Measurements from ENCODE around the gene SP3.

The SP3 gene

DNA sequence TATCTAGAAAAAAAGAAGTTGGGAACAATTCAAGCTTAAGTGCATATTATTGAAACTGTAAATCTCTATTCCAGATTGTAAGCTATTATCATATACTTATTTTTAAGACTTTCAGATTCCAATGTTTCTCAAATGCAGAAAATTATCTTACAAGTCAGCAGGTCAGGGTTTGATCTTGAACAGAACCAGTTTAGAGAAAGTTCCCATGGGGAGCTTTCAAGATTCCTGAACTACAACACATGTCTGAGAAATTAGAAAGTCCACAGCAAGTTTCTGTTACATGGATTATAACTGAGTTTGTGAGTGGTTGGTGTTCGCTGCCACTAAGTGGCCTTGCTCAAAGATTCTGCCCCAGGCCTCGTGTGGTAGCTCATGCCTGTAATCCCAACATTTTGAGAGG is 31.6 kb upstream of the SP3 start:
- no peak for DNase-seq

- no peak for DNase-seq
These were observed 28.3 kb upstream of the SP3 start for GRCh38 chr2:173993459-173993858.

- no peak for DNase-seq
These were observed 26.8 kb upstream of the SP3 start for GRCh38 chr2:173991856-173992588.

GRCh38 chr2:173990970-173991819 is 26.0 kb upstream of the SP3 start:
- DNase-seq, result peak; percentile 8

DNA sequence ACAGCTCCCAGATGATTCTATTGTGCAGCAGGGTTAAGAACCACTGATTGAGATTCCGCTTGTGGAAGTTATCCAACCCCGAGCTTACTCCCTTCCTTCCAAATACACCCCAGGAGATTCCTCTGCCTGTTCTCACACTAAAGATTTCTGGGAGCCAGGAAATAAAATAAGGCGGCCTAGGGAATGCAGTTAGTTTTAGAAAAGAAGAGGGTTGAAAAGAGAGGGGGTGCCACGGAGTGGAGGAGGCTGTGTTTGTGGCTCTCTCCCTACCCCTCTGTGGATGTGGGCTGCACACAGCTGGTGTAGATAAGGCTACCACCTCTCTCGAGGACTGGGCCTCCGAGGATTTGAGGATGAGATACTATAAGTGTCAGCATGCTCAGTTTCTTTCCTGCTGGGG is 25.1 kb upstream of the SP3 start:
- DNase-seq, result no peak

DNA sequence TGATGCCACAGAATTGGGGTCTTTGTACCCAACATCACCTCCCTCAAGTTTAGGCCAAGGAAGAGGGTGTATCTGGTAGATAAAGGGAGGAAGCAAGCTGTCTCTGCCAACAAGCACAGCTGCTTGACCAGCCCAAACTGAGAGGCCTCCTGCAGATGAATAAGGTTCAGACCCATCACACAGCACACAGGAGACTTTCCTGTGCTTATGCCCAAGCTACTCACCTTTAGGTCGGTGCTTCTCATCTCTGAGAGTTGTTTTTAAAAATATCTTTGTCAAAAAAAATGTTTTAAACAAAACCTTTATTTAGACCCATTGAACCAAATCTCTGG is 24.7 kb upstream of the SP3 start:
- DNase-seq, result no peak

DNA sequence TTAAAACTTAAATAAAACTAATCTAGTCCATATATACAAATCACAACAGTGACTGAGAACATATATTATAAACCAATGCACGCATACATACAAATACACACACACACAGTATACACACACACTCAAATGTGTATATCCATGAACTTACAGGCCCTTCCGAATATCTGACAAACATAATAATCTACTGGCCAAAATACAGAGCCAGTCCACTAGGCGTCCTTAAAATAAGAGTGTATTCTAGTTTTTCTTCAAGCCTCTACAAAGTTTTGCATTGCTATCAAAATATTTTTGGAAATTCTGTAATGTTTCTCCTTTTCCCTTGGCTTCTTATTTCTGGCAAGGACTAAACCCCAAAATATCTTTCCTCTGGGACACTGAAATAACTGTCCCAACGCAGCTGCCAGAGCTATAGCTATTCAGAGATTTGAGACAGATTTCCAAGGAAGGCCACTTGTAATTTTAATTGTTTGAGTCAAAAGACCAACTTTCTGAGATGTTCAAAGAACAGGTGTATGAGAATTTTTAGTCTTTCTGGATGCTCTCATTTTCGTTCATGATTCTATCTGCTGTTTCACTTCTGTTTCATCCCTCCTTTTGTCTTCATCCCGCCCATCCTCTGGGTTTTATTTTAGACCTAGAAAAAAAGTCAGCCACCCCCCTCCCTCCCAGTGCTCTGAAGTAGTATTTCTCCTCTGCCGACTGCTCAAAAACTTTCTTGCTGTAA is 24.1 kb upstream of the SP3 start:
- DNase-seq, result no peak

GRCh38 chr2:173986805-173987204 is 21.6 kb upstream of the SP3 start:
- DNase-seq, result no peak

GRCh38 chr2:173985605-173985992 is 20.4 kb upstream of the SP3 start:
- no peak for DNase-seq

DNA sequence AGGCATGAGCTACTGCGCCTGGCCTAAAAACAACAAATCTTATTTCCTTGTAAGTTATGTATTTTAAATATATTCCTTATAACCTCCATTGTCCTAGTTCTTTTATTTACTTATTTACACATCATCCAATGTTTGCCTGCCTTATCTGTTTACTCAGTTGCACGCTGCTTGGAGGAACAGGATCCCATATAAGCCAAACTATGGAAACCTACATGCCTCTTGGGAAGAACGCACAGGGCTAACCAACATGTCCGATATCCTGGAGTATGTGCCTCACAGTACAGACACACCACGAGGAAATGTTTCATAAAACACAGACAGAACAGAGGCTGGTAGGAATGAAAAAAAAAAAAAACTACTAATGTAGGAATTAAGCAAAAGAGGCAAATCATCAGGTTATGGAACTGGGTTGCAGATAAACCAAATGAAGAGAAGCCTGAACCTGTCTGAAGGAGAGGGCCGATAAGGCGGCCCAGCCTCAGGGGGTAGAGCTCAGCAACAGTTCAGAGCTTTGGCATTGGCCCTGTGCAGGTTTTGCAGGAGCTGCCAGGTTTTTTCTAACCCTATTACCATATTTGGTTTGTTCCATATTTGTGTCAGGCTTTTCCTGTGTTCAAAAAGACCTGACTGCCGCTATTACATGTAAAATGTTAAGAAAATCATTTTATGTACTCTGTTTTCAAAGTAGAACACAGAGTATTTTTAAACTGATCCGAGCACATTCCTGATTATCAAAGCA is 19.9 kb upstream of the SP3 start:
- DNase-seq, result no peak

GRCh38 chr2:173983391-173983871 is 18.3 kb upstream of the SP3 start:
- DNase-seq, result peak; percentile 50

DNA sequence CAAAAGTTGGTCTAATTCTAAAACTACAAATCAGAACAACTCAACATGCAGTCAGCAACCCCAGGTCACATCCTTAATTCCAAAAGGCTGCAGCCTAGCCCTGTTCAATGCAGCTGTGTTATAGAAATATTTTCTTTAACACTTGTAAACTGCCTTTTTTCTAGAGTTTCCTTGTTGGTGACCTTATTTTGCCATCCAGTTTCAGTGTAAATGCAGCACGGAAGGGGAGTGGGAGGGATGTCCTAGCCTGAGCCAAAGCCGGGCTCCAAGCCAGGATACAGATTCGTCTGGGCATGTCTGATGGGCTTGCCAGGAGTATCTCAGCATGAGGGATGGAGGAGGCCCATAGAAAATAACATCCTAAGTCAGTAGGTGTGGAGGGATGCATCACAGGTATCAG is 17.7 kb upstream of the SP3 start:
- peak; percentile 89 for DNase-seq

GRCh38 chr2:173982182-173982714 is 17.1 kb upstream of the SP3 start:
- DNase-seq, result no peak

GRCh38 chr2:173981520-173981919 is 16.3 kb upstream of the SP3 start:
- DNase-seq, result no peak

DNA sequence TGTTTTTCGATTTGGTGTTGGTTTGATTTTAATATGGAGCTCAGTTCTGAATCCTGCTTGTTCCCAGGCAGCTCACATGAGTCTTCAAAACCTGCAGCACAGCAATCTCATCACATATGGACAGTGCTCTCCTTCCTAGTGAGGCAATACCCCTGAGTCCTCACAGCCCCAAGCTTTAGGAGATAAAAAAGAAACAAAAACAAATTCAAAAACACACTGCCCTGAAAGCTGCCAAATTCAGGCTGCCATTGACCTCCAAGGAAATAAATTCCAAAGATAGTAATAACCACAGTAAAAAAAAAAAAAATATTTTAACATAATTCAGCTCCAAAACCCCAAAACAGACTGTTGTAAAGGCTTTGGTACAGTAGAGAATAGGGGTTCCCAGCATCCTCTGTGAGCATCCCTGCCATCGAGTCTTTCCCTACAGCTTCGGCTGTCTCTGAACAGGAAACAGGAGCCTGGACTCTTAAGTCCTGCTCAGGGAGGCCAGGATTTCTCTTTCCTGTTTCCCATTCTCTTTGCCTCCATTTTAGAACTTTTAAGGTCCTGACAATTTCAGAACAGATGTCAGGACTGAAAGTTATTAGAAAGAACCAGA is 14.7 kb upstream of the SP3 start:
- DNase-seq, result no peak

DNA sequence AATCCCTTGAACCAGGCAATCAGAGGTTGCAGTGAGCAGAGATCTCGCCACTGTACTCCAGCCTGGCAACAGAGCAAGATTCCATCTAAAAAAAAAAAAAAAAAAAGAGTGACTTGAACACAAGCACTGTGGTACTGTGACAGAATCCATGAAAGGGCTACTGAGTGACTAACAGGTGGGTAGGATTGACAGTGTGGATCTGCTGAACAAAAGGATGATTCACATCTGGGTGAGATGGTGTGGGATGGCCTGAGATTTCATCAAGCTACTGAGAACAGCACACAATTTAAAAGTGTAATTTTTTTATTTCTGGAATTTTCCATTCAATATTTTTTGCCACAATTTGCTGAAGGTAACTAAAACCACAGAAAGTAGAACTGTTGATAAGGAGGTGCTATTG is 13.3 kb upstream of the SP3 start:
- DNase-seq, result no peak

GRCh38 chr2:173972636-173973035 is 7.5 kb upstream of the SP3 start:
- DNase-seq, result no peak

- DNase-seq, result no peak
These were observed 7.0 kb upstream of the SP3 start for GRCh38 chr2:173972165-173972564.

DNA sequence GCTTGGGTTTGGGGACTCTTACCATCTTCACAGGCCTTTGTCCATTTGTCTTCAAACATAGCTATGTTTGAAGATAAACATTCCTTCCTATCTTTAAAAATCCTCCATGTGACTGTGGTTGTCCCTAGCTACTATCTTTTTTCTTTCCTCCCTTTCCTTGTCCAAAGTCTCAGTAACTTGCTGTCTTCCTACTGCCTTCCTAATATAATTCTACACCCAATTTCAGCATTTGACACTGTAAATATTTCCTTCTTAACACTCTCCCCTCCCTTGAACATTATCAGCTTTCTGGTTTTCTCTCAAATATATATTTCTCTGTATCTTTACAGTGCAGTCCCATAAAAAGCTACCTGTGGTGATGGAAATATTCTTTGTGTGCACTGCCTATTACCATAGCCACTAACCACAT is 5.3 kb upstream of the SP3 start:
- no peak for DNase-seq

DNA sequence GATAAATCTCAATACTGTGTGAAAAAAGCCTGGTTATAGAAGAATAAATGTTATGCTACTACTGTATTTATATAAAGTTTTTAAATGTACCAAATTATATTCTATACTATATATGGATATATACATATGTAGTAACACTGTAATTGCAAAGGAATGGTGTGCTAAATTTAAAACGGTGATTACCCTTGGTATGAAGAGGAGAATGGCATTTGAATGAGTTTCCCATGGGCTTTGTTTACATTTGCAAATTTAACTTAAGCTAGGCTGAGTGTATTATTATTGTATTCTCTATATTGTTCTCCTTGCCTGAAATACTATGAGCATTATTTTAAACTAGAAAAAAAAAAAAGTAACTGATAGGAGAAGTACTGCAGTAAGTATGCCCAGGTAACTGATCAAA is 4.7 kb upstream of the SP3 start:
- DNase-seq, result no peak

DNA sequence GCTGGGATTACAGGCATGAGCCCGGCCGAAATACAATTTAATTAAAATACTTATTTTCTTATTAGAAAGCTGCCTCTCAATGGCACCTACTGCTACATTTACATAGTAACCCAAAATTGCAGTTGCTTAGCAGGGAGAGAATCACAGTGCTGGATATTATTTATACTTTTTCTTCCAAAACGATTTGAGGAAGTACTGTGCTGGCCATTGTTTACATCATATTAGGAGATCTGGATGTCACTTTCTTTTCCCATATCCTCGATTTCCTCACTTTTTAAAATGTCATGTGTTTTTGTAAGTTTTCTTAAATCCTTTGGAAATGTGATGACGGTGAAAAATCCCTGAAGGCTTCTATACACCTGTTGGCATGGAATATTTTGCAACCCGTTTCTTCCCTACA is 3.4 kb upstream of the SP3 start:
- DNase-seq, result no peak

All from COR-L47 (cell line).